ENCODE results near the gene ZFYVE1.

Gene ZFYVE1

GRCh38 chr14:72986857-72987256 lies 40.0 kb downstream of the ZFYVE1 start:
- DNase-seq (ENCODE audit: low read depth in 1 of 2, low spot score in 1 of 2), result no peak
- Histone ChIP-seq H3K4me3 (replicated peaks; ENCODE audit: insufficient read depth, low read length) (no peak overlapping the region), H3K27ac (replicated peaks) (no peak overlapping the region), H3K27me3 (ENCODE audit: insufficient read depth, poor library complexity, severe bottlenecking) (no peaks in the 10 kb centered on the region)
- no peak for TF ChIP-seq REST (IDR thresholded peaks at IDR 0.05; ENCODE audit: insufficient replicate concordance, low read depth)
- TF ChIP-seq SPI1 (IDR thresholded peaks at IDR 0.05; ENCODE audit: borderline replicate concordance, low read depth), result no peak
- TF ChIP-seq POLR2AphosphoS5 (IDR thresholded peaks at IDR 0.05; ENCODE audit: low read depth), result no peak
- TF ChIP-seq GABPA (IDR thresholded peaks at IDR 0.05; ENCODE audit: low read depth), result no peak
- TF ChIP-seq CTCF (IDR thresholded peaks at IDR 0.05; ENCODE audit: insufficient read depth, low read length), result no peak

GRCh38 chr14:72986214-72986613 lies 40.7 kb downstream of the ZFYVE1 start:
- H3K27me3 ChIP-seq (ENCODE audit: insufficient read depth, poor library complexity, severe bottlenecking), result no peaks in the 10 kb centered on the region
- H3K4me3 ChIP-seq (replicated peaks; ENCODE audit: insufficient read depth, low read length), result no peak overlapping the region
- no peak for DNase-seq (ENCODE audit: low read depth in 1 of 2, low spot score in 1 of 2)
- no peak overlapping the region for H3K27ac ChIP-seq (replicated peaks)
- TF ChIP-seq SPI1 (IDR thresholded peaks at IDR 0.05; ENCODE audit: borderline replicate concordance, low read depth) (no peak), POLR2AphosphoS5 (IDR thresholded peaks at IDR 0.05; ENCODE audit: low read depth) (no peak), CTCF (IDR thresholded peaks at IDR 0.05; ENCODE audit: insufficient read depth, low read length) (no peak), GABPA (IDR thresholded peaks at IDR 0.05; ENCODE audit: low read depth) (no peak), REST (IDR thresholded peaks at IDR 0.05; ENCODE audit: insufficient replicate concordance, low read depth) (no peak)

GRCh38 chr14:72982146-72982708 lies 44.7 kb downstream of the ZFYVE1 start:
- Histone ChIP-seq H3K27ac (replicated peaks) (no peak overlapping the region), H3K27me3 (ENCODE audit: insufficient read depth, poor library complexity, severe bottlenecking) (no peaks in the 10 kb centered on the region), H3K4me3 (replicated peaks; ENCODE audit: insufficient read depth, low read length) (no peak overlapping the region)
- no peak for DNase-seq (ENCODE audit: low read depth in 1 of 2, low spot score in 1 of 2)
- TF ChIP-seq CTCF (IDR thresholded peaks at IDR 0.05; ENCODE audit: insufficient read depth, low read length), result no peak
- TF ChIP-seq REST (IDR thresholded peaks at IDR 0.05; ENCODE audit: insufficient replicate concordance, low read depth), result no peak
- TF ChIP-seq SPI1 (IDR thresholded peaks at IDR 0.05; ENCODE audit: borderline replicate concordance, low read depth), result no peak
- TF ChIP-seq POLR2AphosphoS5 (IDR thresholded peaks at IDR 0.05; ENCODE audit: low read depth), result no peak
- no peak for TF ChIP-seq GABPA (IDR thresholded peaks at IDR 0.05; ENCODE audit: low read depth)

Measured in HL-60 (cell line).